GM12891 (cell line): ENCODE data around the gene LTV1.

ENCODE experiments used
- PAX5 ChIP-seq: IDR thresholded peaks from 2 replicates; pipeline ENCODE4 v1.6.1; 2011; ENCODE audit warnings: low read length, moderate library complexity, mild to moderate bottlenecking; ENCODE audit not compliant: insufficient read depth, severe bottlenecking
- POLR2A ChIP-seq: IDR thresholded peaks from 2 replicates; pipeline ENCODE4 v1.6.1; 2011; ENCODE audit warnings: low read depth, low read length, control low read depth
- POLR2AphosphoS5 ChIP-seq: IDR thresholded peaks from 2 replicates; pipeline ENCODE4 v1.6.1; 2011; ENCODE audit warnings: low read depth, low read length, control low read depth
- POU2F2 ChIP-seq: IDR thresholded peaks from 2 replicates; pipeline ENCODE4 v1.6.1; 2011; ENCODE audit warnings: low read depth, mild to moderate bottlenecking, control low read depth, low read length, moderate library complexity
- SPI1 ChIP-seq: IDR thresholded peaks from 2 replicates; pipeline ENCODE4 v1.6.1; 2011; ENCODE audit warnings: low read depth, low read length, control low read depth
- TAF1 ChIP-seq: IDR thresholded peaks from 2 replicates; pipeline ENCODE4 v1.6.1; 2011; ENCODE audit warnings: low read depth, low read length, control low read depth

GRCh38 chr6:143867236-143867635, 24.1 kb downstream of the LTV1 start:
- TF ChIP-seq POLR2A, result peak; percentile 20; the same call in 1 of the 2 replicates
- TF ChIP-seq SPI1, result no peak
- no peak for TF ChIP-seq POLR2AphosphoS5
- TF ChIP-seq TAF1, result no peak
- no peak for TF ChIP-seq PAX5
- no peak for TF ChIP-seq POU2F2
